Activated naive CD4-positive, alpha-beta T cell treated with anti-CD3 and anti-CD28 coated beads, Interleukin-2, amount 50 U/mL, for 72 hours (primary cell): ENCODE data around the gene NCAM2. TPM values are rescaled to one million over a fixed set of nuclear protein-coding genes. Genes with fewer than 3 reads are reported as not detected.
"Not testable (repeated sequence)": the region's sequence is repeated elsewhere in the genome, so short reads cannot be mapped to it uniquely, and the experiment has no call there.

ENCODE experiments used
- ATAC-seq, 2 donors: fragments of 150-1000 bp; cut with Tn5 transposase; 2 replicates each; pipeline ENCODE4 v1.10.0; 2021; ENCODE audit warnings: mild to moderate bottlenecking in 2 of 2, moderate library complexity in 2 of 2
- DNase-seq, 2 donors: peaks; one replicate each; pipeline ENCODE4 v3.0.0; 2021 to 2022; ENCODE audit warnings: low spot score in 2 of 2
- H3K27ac Mint-ChIP-seq, 2 donors: one replicate each; pipeline ENCODE4 v1.8.0; 2022; ENCODE audit warnings: mild to moderate bottlenecking in 2 of 2, mixed read lengths in 2 of 2
- H3K36me3 Mint-ChIP-seq, 2 donors: one replicate each; pipeline ENCODE4 v1.8.0; 2022; ENCODE audit warnings: mixed read lengths in 2 of 2
- H3K9me3 Mint-ChIP-seq, 2 donors: one replicate each; pipeline ENCODE4 v1.8.0; 2022; ENCODE audit warnings: mixed read lengths in 2 of 2
- total RNA-seq, 2 donors: library from RNA; stranded (reverse); gene quantifications; one replicate each; pipeline ENCODE4 v1.2.3, GENCODE V29; 2022

NCAM2 gene
- total RNA-seq, 2 donors from 2014 or later: not detected

- no peak for DNase-seq
- no peaks in the 10 kb centered on the region for H3K36me3 Mint-ChIP-seq
- H3K9me3 Mint-ChIP-seq: peaks cover 3% of the 10 kb centered on the region in 2 donors
- no peak for ATAC-seq
- H3K27ac Mint-ChIP-seq: no peak overlapping the region
Observed at GRCh38 chr21:21137986-21138385, 139.8 kb downstream of the NCAM2 start.

DNA sequence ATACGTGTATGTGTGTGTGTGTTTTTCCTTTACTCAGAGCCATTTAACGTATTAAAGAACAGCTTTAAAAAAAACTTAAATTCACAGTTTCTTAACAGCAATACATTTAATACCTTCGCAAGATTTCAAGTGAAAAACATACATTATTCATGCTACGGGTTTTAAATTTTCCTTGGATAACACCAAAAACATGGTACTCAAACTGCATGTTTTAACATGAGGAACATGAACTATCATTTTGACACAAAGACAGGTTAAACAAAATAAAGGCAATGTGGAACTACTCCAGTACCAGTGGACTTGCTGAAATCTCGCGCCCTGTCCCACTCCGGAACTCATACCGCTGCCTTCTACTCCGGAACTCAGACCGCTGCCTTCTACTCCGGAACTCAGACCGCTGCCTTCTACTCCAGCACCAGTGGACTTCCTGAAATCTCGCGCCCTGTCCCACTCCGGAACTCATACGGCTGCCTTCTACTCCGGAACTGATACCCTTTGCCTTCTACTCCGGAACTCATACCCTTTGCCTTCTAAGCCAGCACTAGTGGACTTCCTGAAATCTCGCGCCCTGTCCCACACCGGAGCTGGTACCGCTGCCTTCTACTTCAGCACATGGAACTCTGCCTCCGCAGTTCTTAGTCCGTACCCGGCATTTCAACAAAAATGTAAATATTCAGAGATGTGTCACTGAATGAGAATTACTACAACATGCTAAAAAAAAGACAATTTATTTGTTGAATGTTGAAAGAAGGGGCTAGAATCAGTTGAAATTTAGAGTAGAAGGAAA is 148.6 kb downstream of the NCAM2 start:
- ATAC-seq: no peak
- H3K27ac Mint-ChIP-seq: no peak overlapping the region
- no peaks in the 10 kb centered on the region for H3K36me3 Mint-ChIP-seq
- H3K9me3 Mint-ChIP-seq: no peaks in the 10 kb centered on the region
- DNase-seq: no peak

GRCh38 chr21:21147374-21147745 is 149.2 kb downstream of the NCAM2 start:
- DNase-seq (no peak), ATAC-seq (no peak)
- no peaks in the 10 kb centered on the region for H3K36me3 Mint-ChIP-seq
- no peak overlapping the region for H3K27ac Mint-ChIP-seq
- no peaks in the 10 kb centered on the region for H3K9me3 Mint-ChIP-seq

DNA sequence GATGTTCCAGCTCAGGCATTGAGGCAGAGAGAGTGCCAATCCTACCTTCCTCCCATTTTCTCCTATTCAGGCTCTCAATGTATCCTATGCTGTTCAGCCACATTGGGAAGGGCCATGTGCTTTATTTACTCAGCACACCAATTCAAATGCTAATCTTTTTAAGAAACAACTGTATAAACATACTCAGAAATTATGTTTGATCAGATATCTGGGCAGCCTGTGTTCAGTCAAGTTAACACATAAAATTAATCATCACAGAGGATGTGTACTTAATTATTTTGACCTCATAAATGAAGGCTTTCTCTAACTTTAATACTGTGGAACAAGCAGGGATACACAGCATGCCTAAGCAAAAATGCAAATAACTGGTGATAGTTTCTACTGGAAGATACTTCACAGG is 149.8 kb downstream of the NCAM2 start:
- ATAC-seq (no peak), DNase-seq (no peak)
- no peaks in the 10 kb centered on the region for H3K36me3 Mint-ChIP-seq
- no peaks in the 10 kb centered on the region for H3K9me3 Mint-ChIP-seq
- no peak overlapping the region for H3K27ac Mint-ChIP-seq

GRCh38 chr21:21148514-21148913 is 150.3 kb downstream of the NCAM2 start:
- no peaks in the 10 kb centered on the region for H3K9me3 Mint-ChIP-seq
- no peaks in the 10 kb centered on the region for H3K36me3 Mint-ChIP-seq
- H3K27ac Mint-ChIP-seq: no peak overlapping the region
- DNase-seq (no peak), ATAC-seq (no peak)

DNA sequence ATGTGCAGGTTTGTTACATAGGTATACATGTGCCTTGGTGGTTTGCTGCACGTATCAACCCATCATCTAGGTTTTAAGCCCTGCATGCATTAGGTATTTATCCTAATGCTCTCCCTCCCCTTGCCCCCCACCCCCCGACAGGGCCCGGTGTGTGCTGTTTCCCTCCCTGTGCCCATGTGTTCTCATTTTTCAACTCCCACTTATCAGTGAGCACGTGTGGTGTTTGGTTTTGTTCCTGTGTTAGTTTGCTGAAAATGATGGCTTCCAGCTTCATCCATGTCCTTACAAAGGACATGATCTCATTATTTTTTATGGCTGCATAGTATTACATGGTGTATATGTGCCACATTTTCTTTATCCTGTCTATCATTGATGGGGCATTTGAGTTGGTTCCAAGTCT is 151.2 kb downstream of the NCAM2 start:
- not testable (repeated sequence) for DNase-seq, ATAC-seq, H3K36me3 Mint-ChIP-seq, H3K27ac Mint-ChIP-seq, H3K9me3 Mint-ChIP-seq

DNA sequence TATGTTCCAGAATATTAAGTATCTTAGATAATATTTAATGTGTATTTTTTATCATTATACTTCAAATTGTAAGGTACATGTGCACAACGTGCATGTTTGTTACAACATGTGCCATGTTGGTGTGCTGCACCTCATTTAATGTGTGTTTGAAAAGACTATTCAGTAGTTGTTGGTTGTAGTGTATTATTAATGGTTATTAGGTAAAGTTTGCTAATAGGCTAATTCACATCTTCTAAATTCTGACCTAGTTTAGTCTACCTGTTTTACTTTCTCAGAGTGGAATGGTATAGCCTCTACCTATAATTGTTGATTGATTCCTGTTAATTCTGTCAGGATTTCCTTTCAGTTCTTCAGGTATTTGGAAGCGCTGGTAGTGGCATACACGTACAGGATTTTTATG is 153.0 kb downstream of the NCAM2 start:
- no peak for ATAC-seq
- no peaks in the 10 kb centered on the region for H3K9me3 Mint-ChIP-seq
- H3K36me3 Mint-ChIP-seq: no peaks in the 10 kb centered on the region
- no peak for DNase-seq
- H3K27ac Mint-ChIP-seq: no peak overlapping the region

- H3K36me3 Mint-ChIP-seq: no peaks in the 10 kb centered on the region
- no peak overlapping the region for H3K27ac Mint-ChIP-seq
- no peaks in the 10 kb centered on the region for H3K9me3 Mint-ChIP-seq
- ATAC-seq (no peak), DNase-seq (no peak)
Observed at GRCh38 chr21:21156397-21156796, 158.2 kb downstream of the NCAM2 start.

- Mint-ChIP-seq H3K27ac (no peak overlapping the region), H3K9me3 (no peaks in the 10 kb centered on the region), H3K36me3 (no peaks in the 10 kb centered on the region)
- ATAC-seq: no peak
- DNase-seq: no peak
Observed at GRCh38 chr21:21156957-21157356, 158.7 kb downstream of the NCAM2 start.

- no peak overlapping the region for H3K27ac Mint-ChIP-seq
- DNase-seq: no peak
- ATAC-seq: no peak
- H3K9me3 Mint-ChIP-seq: no peaks in the 10 kb centered on the region
- H3K36me3 Mint-ChIP-seq: no peaks in the 10 kb centered on the region
Observed at GRCh38 chr21:21158376-21158918, 160.2 kb downstream of the NCAM2 start.

- ATAC-seq (no peak), DNase-seq (no peak)
- no peak overlapping the region for H3K27ac Mint-ChIP-seq
Observed at GRCh38 chr21:21159253-21159899, 161.2 kb downstream of the NCAM2 start.

DNA sequence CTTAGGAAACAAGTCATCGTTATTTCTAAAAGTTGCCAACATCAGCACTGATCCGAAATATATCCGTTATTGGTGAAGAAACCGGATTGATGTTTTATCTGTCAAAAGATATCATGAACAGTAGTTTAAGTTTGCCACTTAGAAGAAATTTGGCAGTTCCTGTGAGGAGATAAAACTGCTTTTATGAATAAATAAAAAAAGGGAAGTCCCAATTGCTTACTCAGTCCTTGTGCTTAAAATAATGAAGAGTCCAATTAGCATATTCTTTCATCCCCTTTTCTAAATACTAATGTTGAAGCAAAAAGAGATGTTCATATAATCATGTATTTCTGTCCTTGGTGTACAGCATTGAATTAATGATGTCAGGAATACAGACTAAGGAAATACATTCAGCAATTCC is 164.6 kb downstream of the NCAM2 start:
- Mint-ChIP-seq H3K27ac (no peak overlapping the region), H3K9me3 (no peaks in the 10 kb centered on the region), H3K36me3 (no peaks in the 10 kb centered on the region)
- ATAC-seq: no peak
- DNase-seq: no peak

More at GRCh38 chr21:21159253-21159899, 161.2 kb downstream of the NCAM2 start:
- Mint-ChIP-seq H3K36me3 (no peaks in the 10 kb centered on the region), H3K9me3 (no peaks in the 10 kb centered on the region)

- DNase-seq (peak in 1 of 2 donors; percentile 13), ATAC-seq (peak in 1 of 2 donors; percentile 29)
- Mint-ChIP-seq H3K27ac (no peak overlapping the region), H3K36me3 (no peaks in the 10 kb centered on the region), H3K9me3 (no peaks in the 10 kb centered on the region)
Observed at GRCh38 chr21:21163904-21164303, 165.7 kb downstream of the NCAM2 start.

- no peak for ATAC-seq
- no peaks in the 10 kb centered on the region for H3K9me3 Mint-ChIP-seq
- no peaks in the 10 kb centered on the region for H3K36me3 Mint-ChIP-seq
- no peak for DNase-seq
- H3K27ac Mint-ChIP-seq: no peak overlapping the region
Observed at GRCh38 chr21:21165063-21165645, 166.9 kb downstream of the NCAM2 start.

- Mint-ChIP-seq H3K9me3 (no peaks in the 10 kb centered on the region), H3K27ac (no peak overlapping the region), H3K36me3 (no peaks in the 10 kb centered on the region)
- ATAC-seq (no peak), DNase-seq (no peak)
Observed at GRCh38 chr21:21174676-21175075, 176.5 kb downstream of the NCAM2 start.

GRCh38 chr21:21175798-21176334 is 177.7 kb downstream of the NCAM2 start:
- DNase-seq: no peak
- H3K9me3 Mint-ChIP-seq: no peaks in the 10 kb centered on the region
- no peak overlapping the region for H3K27ac Mint-ChIP-seq
- H3K36me3 Mint-ChIP-seq: no peaks in the 10 kb centered on the region
- no peak for ATAC-seq

- no peak overlapping the region for H3K27ac Mint-ChIP-seq
- H3K9me3 Mint-ChIP-seq: no peaks in the 10 kb centered on the region
- no peak for DNase-seq
- H3K36me3 Mint-ChIP-seq: no peaks in the 10 kb centered on the region
- ATAC-seq: no peak
Observed at GRCh38 chr21:21177353-21177986, 179.3 kb downstream of the NCAM2 start.
